Kidney epithelial cell (primary cell): Measurements from ENCODE around the gene PCDH15. TPM values are rescaled to one million over a fixed set of nuclear protein-coding genes. Genes with fewer than 3 reads are reported as not detected.

Experiments used
- DNase-seq: peaks from one replicate; pipeline ENCODE4 v3.0.0-alpha.2; 2010; ENCODE audit warnings: low read depth
- H3K27me3 ChIP-seq: 2 replicates; pipeline ENCODE4 v1.6.0; 2011; ENCODE audit warnings: low read length; ENCODE audit not compliant: control insufficient read depth, insufficient read depth
- H3K36me3 ChIP-seq: 2 replicates; pipeline ENCODE4 v1.5.1; 2011; ENCODE audit warnings: low read length; ENCODE audit not compliant: control insufficient read depth, insufficient read depth
- H3K4me3 ChIP-seq: 2 replicates; pipeline ENCODE4 v1.5.1; 2011; ENCODE audit warnings: low read depth, mild to moderate bottlenecking, control low read depth, low read length
- CTCF ChIP-seq: IDR thresholded peaks from 2 replicates; pipeline ENCODE4 v1.5.1; 2011; ENCODE audit warnings: mild to moderate bottlenecking, moderate library complexity, low read length, control low read depth, inconsistent platforms; ENCODE audit not compliant: insufficient read depth, poor library complexity, severe bottlenecking
- total RNA-seq: library from RNA; depleted of rRNA; stranded (reverse); fragments of >200 nt; gene quantifications from 2 replicates; pipeline ENCODE4 v1.2.3, GENCODE V29; 2015

The PCDH15 gene
- total RNA-seq: not detected in 2 replicates

- Histone ChIP-seq H3K36me3 (no peaks in the 10 kb centered on the region), H3K4me3 (no peak within 1 kb of the TSS), H3K27me3 (no peaks in the 10 kb centered on the region)
- peak; percentile 38 for DNase-seq
- peak; percentile 72 for TF ChIP-seq CTCF
Measured at GRCh38 chr10:54800741-54801421, at the start of gene PCDH15. Gene PCDH15 (minus strand): TSS chr10:54801231. CDS start chr10:54664262, 136,969 bp downstream.

DNA sequence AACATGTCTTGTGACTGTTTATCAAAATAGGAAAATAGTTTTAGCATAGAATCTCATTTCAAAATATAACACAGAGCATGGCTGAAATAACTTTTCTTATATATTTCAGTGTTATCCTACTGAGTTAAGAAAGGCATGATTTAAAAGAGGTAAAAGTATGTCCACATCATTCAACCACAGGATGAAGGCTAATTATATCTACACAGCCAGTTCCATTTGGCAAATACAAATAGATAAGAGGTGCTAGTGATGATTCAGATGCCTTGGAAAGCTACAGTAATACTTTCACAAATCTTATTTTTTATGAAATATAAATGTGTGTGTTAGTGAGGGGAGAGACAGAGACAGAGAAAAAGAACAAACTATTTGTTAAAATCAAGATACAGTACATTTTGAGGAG lies 42.9 kb upstream of the PCDH15 start:
- Histone ChIP-seq H3K4me3 (no peak overlapping the region), H3K36me3 (no peaks in the 10 kb centered on the region), H3K27me3 (no peaks in the 10 kb centered on the region)
- no peak for DNase-seq
- TF ChIP-seq CTCF: no peak

DNA sequence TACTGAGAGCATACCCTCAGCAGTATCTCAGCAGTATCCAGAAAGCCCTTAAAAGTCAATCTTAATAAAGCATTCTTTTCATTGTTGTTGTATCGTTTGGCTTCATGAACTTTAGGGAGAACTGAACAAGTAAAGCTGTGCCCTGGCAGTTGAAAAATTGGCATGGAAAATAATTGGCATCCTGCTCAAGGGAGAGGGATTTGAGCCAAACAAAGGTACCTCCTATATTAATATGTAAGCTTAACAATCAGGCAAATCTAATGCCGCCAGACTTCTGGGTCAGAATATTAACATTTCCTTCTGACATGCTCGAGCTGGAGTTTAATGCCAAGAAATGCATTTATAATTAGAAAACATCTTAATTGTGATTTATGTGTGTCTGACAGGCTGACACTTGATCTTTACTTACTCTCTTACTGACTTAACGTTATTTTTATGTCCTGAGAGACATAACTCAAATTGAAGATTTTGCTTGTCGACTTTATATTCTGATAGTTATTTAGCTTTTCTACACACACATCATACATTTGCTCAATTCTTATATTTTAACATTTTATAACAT lies 42.1 kb upstream of the PCDH15 start:
- H3K27me3 ChIP-seq: no peaks in the 10 kb centered on the region
- no peak for TF ChIP-seq CTCF
- H3K36me3 ChIP-seq: no peaks in the 10 kb centered on the region
- no peak for DNase-seq
- H3K4me3 ChIP-seq: no peak overlapping the region

GRCh38 chr10:54837479-54837878 lies 36.4 kb upstream of the PCDH15 start:
- H3K27me3 ChIP-seq: no peaks in the 10 kb centered on the region
- no peaks in the 10 kb centered on the region for H3K36me3 ChIP-seq
- H3K4me3 ChIP-seq: no peak overlapping the region
- no peak for TF ChIP-seq CTCF
- no peak for DNase-seq

- no peak for DNase-seq
- Histone ChIP-seq H3K36me3 (no peaks in the 10 kb centered on the region), H3K27me3 (no peaks in the 10 kb centered on the region), H3K4me3 (no peak overlapping the region)
- TF ChIP-seq CTCF: no peak
Measured at GRCh38 chr10:54833029-54833428, 32.0 kb upstream of the PCDH15 start.
